GM18498 (cell line): ENCODE data around the gene PPP1R14C.

Experiments
- ATAC-seq: cut with Tn5 transposase; IDR thresholded peaks from one replicate; pipeline ENCODE4 v1.9.1; 2021; ENCODE audit warnings: mild to moderate bottlenecking, moderate library complexity; ENCODE audit not compliant: unreplicated experiment

Gene PPP1R14C, protein sequence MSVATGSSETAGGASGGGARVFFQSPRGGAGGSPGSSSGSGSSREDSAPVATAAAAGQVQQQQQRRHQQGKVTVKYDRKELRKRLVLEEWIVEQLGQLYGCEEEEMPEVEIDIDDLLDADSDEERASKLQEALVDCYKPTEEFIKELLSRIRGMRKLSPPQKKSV

DNA sequence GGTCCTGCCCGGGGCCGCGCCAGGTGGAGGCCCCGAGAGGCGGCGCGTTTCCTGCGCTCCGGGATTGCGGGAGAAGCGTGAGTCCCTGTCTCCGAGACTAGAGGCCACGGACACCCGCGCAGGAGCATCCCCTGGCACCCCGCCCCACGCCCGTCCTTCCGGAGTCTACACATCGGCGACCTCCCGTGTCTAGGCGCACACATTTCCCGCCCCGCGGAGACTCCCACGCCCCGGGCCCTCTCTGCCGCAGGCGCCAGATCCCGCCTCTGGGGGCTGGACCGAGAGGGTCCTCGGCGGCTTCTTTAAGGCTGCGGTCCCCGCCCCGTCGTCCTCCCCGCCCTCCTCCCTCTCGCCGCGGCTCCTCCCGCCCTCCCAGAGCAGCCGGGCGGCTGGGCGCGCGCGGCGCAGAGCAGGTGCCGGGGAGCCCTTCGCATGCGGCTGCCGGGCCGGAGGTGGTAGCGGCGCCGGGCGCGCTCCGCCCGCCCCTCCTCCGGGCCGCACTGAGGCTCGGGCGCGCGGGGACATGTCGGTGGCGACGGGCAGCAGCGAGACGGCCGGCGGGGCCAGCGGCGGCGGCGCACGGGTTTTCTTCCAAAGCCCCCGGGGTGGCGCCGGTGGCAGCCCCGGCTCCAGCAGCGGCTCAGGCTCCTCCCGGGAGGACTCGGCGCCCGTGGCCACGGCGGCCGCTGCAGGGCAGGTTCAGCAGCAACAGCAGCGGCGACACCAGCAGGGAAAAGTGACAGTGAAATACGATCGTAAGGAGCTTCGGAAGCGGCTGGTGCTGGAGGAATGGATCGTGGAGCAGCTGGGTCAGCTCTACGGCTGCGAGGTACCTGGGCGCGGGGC, at the start of gene PPP1R14C:
PPP1R14C (plus strand) TSS at position 375 of the 846 bp plus-strand sequence; CDS start at position 524, 149 bp downstream.
- no peak for ATAC-seq

DNA sequence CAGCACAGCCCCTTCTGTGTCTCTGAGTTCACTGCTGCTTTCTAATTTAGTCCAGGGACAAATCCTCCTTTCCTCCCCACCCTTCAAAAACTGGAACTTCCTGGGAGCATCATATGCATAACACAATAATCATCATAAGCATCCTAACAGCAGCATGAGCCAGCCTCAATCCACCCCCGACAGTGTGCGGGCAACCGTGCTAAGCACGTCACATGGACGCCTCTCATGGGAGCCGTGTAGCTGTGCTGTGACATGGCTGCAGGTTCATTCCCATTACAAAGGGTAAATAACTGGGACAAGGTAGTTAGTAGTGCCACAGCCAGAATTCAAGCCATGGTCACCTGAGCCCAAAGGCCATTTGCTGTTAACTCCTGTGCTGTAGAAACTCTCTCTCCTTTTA, 49.4 kb upstream of the PPP1R14C start:
- no peak for ATAC-seq

DNA sequence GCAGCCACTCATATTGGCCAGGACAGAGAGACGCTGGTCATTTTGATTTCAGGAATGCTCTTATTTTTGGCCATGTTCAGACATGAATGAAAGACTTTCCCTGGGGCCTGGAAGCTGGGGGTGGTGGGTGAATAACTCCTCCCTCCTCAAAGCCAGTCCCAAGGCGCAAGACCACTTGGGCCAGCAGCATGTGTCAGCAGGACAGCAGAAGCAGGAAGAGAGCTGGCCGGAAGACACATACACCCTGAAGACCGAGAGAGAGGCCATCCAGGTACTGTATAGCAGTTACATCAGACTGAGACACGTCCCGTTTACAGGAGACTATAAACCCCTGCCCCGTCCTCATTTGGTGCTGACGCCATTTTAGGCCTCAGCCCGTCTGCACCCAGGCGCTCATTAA, 44.7 kb upstream of the PPP1R14C start:
- no peak for ATAC-seq

DNA sequence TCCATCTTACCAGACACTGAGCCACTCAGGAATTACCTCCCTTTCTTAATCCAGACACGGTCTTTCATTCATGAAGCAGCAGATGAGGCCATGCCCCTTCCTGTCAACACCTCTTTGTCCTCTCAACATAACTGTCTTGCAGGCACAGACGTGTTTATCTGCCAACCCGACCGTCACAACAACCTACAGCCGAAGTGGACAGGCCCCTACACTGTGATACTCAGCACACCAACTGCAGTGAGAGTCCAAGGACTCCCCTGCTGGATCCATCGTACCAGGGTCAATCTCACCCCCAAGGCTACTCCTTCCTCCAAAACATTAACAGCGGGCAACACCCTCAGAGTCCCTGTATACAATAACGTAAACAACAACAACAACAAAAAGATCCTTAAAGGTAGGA, 43.3 kb upstream of the PPP1R14C start:
- no peak for ATAC-seq

DNA sequence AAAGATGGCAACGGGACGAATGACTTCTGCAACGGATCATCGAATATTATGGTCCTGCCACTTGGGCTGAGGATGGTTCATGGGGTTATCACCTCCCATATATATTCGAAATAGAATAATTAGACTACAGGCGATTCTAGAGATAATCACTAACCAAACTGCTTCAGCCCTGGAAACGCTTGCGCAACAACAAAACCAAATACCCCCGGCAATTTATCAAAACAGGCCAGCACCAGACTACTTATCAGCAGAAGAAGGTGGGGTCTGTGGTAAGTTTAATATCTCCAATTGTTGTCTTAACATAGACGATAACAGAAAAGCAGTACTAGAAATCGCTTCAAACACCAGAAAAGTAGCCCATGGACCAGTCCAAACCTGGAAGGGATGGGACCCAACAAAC, 42.9 kb upstream of the PPP1R14C start:
- no peak for ATAC-seq

DNA sequence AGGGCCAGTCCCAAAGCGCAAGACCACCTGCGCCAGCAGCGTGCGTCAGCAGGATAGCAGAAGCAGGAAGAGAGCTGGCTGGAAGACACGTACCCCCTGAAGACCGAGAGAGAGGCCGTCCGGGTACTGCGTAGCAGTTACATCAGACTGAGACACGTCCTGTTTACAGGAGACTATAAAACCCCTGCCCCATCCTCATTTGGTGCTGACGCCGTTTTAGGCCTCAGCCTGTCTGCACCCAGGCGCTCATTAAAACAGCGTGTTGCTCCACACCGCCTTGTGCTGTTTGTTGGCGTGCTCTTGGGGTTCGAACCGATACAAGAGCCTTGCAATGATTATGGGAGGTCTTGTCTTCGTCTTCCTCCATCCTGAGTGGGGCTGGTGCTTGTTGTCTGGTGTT, 42.1 kb upstream of the PPP1R14C start:
- ATAC-seq = no peak

DNA sequence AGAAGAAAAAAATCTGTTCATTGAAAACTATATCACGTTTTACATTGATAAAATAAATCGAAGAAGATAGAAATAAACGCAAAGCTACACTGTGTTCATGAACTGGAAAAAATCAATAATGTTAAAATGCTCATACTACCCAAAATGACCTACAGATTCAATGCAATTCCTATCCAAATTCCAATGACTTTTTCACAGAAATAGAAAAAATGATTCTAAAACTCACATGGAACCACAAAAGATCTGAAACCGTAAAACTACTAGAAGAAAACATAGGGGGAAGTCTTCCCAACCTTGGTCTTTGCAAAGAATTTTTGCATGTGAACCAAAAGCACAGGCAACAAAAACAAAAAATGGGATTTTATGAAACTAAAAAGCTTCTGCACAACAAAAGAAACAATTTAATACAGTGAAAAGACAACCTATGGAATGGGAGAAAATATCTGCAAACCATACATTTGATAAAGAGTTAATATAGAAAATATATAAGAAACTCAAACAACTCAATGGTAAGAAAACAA, 40.0 kb upstream of the PPP1R14C start:
- no peak for ATAC-seq

DNA sequence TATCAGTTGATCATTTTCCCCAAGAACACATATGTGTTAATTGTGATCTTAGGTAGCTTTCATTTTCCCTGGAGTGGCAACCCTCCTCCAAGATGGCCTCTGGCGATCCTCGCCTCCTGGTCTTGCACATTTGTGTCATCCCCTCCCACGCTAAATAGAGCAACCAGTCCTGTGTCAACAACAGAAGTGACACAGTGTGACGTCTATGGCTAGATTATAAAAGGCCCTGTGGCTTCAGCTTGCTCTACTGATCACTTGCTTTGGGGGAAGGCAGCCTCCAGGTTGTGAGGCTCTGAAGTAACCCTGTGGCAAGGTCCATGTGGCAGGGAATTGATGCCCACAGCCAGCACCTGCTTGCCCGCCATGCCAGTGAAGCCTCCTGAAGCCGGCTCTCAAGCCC, 30.6 kb upstream of the PPP1R14C start:
- no peak for ATAC-seq

DNA sequence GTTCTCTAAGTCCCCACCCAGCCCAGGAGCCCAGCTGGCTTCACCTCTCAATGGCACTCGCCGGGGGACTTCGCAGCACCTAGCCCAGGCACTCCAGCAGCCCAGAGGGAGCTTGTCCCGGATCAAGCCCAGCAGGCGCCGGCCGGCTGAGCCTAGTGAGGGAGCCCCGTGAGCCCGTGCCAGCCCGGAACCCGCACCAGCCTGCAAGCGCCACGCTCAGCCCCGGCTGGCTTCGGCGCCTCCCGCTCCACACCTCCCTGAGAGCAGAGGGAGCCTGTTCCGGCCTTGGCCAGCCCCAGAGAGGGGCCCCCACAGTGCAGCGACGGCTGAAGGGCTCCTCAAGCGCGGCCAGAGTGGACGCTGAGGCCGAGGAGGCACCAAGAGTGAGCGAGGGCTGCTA, 27.1 kb upstream of the PPP1R14C start:
- ATAC-seq = no peak

DNA sequence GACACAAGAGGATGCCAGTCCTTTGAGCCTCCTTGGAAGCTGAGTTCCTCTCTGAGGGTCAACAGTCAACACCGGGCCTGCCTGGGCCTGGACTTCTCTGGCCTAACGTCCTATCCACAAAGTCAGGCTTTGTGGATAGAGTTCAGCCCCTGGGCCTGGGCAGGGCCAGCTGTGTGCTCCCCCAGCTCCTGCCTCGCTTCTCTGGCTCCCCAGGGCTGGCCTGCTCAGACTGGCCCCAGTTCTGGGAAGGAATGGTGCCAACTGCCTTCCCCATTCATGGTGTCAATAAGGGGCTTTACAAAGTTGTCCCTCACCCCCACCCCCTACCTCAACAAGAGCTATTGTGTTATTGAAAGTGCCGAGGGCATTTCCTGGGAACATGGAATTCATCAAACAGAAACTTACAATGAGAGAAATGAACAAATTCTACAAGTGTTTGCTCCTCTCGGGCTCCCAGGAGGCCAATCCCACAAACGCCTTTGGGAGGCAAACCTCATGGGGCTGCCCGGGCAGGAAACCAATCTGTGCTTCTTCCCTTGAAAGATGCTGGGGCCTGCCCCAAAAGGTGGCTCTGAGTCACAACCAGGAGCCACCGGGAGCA, 26.5 kb upstream of the PPP1R14C start:
- no peak for ATAC-seq

DNA sequence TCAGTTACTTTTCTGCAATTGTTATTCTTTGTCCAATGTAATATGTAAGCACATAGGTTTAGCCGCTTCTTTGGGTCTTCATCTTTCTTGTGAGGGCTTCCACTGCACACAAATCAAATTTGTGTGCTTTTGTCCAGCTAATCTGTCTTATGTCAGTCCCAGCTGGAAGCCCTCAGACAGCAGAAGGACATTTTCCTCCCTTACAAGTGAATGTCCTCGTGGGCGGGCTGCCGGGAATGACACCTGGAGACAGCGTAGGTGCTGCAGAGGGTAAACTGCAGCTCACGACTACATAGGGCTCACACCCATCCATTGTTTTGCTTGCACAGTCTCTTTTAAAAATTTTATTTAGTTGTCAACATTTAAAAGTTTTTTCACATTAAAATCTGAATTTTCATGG, 24.6 kb upstream of the PPP1R14C start:
- no peak for ATAC-seq

DNA sequence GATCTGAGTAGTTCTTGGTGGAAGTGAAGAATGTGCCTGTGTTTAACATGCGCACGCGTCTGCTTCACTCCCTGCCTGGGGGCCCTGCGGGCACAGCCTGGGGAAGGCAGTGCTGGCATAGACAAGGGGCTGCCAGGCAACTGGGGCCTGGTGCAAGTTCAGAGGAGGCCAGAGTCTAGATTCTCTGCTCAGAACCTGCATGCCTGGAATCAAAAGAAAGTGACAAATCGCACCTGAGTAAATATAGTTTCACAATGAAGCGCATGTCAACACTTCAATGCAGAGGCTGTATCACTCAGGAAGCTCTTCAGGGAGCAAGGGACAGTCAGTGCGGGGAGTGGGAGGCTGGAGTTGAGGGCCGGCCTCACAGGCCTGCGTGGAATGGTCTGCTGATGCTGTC, 24.2 kb upstream of the PPP1R14C start:
- ATAC-seq = no peak

DNA sequence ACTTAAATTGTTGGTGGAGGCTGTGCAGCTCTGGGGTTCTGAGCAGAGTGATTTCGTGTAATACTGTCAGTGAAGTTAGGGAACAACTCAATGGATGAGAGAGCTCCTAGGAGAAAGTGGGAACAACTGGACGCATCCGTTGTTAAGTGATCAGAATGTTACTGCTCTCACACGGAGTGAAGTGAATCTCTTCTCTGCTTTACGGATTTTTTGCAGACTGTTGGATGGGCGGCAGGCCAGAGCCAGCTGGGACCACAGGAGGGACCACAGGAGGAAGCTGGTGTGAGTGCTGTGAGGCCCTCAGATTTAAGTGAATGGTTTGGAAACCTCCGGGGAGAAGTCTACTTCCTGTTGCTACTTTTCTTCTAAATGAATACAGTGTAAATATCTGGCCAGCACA, 23.7 kb upstream of the PPP1R14C start:
- no peak for ATAC-seq

DNA sequence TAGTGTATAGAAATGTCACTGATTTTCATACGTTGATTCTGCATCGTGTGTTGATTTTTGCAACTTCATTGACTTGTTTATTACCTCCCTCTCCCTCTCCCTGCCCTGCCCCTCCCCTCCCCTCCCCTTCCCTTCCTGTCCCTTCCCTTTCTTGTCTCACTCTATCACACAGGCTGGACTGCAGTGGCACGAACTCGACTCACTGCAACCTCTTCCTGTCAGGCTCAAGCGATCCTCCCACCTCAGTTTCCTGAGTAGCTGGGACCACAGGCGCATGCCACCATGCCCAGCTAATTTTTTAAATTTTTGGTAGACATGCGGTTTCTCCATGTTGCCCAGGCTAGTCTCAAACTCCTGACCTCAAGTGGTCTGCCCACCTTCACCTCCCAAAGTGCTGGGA, 19.2 kb upstream of the PPP1R14C start:
- ATAC-seq = no peak

DNA sequence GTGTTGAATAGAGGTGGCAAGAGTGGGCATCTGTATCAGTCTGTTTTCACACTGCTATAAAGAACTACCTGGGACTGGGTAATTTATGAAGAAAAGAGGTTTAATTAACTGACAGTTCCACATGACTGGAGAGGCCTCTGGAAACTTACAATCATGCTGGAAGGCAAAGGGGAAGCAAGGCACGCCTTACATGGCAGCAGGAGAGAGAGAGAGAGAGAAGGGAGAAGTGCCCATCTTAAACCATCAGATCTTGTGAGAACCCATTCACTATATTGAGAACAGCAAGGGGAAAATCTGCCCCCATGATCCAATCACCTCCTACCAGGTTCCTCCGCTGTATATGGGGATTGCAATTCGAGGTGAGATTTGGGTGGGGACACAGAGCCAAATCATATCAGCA, 18.6 kb upstream of the PPP1R14C start:
- no peak for ATAC-seq

DNA sequence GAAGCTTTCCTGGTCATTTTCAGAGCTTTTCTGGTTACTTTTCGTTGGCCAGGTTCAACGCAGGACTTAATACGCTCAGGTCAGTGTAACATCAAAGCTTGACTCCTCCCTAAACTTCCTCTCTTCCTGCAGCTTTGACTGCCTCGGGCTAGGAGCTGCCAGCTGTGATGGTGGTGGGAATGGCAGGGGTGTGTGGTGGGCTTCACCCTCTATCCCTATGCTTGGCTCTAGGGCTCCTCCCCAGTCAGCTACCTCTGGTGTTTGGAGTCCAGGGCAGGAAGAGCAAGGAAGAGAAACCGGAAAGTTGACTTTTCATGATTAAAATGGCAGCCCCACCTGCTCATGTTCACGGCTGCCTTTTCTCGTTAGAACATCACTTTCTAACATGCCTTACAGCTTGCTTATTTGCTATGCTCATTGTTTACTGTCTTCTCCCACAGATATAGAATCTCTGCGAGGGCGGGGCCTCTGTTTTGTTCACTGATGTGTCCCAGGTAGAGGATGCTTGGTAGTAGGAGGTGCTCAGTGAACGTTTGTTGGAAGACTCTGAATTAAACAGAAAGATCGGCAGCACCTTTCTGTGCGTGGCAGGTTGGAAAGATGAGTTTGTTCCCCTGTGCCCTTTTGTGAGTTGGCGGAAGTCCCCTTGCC, 16.1 kb upstream of the PPP1R14C start:
- no peak for ATAC-seq

DNA sequence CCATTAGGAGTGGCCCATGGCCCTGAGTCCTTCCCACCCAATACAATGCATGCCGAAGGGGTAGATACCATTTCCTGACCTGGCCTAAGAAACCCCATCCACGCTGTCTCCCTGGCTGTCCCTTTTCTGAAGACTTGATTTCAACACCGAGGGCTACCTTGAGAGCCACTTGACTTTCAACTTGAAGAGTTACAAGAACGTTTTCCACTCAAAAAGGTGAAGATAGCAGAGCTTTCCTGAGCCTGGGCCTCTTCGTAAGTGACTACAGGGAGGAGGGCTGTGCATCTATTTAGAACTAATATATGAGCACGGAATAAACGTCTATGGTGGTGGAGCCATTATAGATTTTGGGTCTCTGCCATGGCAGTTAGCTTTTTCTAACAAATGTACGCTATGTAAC, 14.4 kb upstream of the PPP1R14C start:
- no peak for ATAC-seq

DNA sequence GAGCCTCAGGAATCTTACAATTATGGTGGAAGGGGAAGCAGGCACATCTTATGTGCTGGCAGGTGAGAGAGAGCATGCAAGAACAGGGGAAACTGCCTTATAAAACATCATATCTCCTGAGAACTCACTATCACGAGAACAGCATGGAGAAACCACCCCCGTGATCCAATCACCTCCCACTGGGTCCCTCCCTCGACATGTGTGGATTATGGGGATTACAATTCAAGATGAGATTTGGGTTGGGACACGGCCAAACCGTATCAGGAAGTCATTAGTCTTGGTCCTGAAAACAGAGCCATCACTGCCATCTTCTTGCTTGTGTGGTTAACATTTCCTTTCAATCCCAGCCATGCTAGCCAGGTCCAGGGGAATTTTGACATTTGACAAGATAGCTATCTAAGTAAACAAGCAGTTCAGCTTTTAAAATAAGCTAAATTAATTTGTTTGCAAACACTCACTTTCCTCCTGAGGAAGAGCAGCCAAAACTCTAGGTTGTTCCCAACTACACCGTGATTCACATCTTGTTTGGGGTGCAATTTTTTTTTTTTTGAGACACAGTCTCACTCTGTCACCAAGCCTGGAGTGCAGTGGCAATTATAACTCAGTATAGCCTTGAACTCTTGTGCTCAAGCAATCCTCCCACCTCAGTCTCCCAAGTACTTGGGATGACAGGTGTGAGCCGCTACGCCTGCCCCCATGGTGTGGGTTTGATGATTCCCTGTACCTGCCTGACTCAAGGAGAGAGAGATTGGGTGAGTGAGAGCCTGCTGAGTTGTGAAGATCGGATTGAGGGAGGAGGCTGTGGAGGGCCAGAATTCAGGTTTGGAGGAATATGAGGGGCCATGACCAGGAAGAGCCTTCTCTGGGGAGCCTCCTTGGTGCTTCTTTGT, 13.0 kb upstream of the PPP1R14C start:
- ATAC-seq = no peak

DNA sequence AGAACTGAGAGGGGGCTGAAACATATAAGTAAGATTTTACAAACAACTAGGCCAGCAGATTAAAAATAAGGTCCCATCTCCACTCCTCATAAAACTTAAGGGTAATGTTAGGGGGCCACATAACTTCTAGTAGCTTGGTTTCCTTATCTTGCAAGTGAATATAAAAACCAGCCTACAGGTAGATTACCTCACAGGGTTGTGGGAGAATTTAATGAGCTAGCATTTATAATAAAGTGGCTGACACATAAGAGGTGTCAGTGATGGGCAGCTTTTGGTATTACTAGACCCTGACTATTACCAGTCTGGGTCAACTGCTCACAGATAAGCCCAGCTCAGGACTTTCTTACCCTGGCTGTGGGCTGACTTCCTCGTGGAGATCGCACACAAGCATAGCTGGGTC, 9.2 kb upstream of the PPP1R14C start:
- ATAC-seq = no peak

DNA sequence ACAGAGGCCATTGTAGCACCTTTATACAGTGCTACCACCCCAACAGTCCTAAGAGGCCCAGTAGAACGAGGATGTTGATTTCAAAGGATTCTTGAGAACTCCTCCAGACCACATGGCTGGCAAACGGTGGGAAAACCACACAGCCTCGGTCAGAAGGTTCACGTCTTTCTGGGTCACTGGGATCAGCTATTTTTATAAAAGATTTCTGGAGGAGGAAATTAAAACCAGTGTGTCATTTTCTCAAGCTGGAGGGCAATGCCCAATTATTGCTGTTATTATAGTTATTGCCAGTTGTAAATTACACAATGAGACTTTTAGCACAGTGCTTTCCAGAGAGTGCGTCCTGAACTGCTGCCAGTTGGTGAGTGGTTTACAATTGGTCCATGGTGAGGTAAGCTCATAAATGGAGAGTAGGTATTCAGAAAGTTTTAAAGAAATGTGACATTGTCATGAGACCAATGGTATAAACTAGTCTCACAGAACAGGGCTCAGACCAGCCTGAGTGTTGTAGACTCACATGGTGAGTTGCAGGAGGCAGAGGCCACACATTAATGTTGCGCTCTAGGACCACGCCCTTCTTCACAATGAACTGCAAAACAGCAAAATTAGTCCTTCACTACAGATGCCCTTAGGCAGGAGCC, 8.4 kb upstream of the PPP1R14C start:
- ATAC-seq = no peak
